Panc1 (cell line): ENCODE data around the gene FREM2.

ENCODE experiments used
- TF ChIP-seq, protein P1 (sequence below): fragments of 450-650 bp; IDR thresholded peaks from 2 replicates; pipeline ENCODE4 v1.5.1; 2017; ENCODE audit warnings: mild to moderate bottlenecking
- TF ChIP-seq, protein P2 (sequence below), 2 experiments: IDR thresholded peaks; 2 replicates each; pipeline ENCODE4 v1.6.1; 2011 to 2012; ENCODE audit warnings: low read depth in 2 of 2, control low read depth in 1 of 2, low read length in 1 of 2, mild to moderate bottlenecking in 1 of 2, moderate library complexity in 1 of 2; ENCODE audit not compliant: insufficient read depth in 1 of 2

DNA sequence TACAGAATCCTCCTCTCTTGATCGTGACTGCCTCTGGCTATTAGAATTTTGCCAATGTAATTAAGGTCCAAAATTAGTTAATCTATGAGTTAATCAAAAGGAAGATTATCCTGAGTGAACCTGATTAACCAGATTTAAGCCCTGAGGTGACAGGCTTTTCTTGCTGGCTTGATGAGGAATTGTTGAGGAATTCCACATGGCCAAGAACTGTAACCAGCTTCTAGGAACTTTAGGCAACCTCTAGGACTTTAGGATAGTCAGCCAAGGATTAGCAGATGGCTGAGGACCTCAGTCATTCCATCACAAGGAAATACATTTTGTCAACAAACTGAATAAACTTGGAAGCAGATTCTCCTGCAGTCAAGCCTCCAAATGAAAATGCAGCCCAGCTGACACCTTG is 219.0 kb downstream of the FREM2 start:
- TF ChIP-seq, protein P1, sequence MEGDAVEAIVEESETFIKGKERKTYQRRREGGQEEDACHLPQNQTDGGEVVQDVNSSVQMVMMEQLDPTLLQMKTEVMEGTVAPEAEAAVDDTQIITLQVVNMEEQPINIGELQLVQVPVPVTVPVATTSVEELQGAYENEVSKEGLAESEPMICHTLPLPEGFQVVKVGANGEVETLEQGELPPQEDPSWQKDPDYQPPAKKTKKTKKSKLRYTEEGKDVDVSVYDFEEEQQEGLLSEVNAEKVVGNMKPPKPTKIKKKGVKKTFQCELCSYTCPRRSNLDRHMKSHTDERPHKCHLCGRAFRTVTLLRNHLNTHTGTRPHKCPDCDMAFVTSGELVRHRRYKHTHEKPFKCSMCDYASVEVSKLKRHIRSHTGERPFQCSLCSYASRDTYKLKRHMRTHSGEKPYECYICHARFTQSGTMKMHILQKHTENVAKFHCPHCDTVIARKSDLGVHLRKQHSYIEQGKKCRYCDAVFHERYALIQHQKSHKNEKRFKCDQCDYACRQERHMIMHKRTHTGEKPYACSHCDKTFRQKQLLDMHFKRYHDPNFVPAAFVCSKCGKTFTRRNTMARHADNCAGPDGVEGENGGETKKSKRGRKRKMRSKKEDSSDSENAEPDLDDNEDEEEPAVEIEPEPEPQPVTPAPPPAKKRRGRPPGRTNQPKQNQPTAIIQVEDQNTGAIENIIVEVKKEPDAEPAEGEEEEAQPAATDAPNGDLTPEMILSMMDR, result no peak
- TF ChIP-seq, protein P2, sequence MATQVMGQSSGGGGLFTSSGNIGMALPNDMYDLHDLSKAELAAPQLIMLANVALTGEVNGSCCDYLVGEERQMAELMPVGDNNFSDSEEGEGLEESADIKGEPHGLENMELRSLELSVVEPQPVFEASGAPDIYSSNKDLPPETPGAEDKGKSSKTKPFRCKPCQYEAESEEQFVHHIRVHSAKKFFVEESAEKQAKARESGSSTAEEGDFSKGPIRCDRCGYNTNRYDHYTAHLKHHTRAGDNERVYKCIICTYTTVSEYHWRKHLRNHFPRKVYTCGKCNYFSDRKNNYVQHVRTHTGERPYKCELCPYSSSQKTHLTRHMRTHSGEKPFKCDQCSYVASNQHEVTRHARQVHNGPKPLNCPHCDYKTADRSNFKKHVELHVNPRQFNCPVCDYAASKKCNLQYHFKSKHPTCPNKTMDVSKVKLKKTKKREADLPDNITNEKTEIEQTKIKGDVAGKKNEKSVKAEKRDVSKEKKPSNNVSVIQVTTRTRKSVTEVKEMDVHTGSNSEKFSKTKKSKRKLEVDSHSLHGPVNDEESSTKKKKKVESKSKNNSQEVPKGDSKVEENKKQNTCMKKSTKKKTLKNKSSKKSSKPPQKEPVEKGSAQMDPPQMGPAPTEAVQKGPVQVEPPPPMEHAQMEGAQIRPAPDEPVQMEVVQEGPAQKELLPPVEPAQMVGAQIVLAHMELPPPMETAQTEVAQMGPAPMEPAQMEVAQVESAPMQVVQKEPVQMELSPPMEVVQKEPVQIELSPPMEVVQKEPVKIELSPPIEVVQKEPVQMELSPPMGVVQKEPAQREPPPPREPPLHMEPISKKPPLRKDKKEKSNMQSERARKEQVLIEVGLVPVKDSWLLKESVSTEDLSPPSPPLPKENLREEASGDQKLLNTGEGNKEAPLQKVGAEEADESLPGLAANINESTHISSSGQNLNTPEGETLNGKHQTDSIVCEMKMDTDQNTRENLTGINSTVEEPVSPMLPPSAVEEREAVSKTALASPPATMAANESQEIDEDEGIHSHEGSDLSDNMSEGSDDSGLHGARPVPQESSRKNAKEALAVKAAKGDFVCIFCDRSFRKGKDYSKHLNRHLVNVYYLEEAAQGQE (IDR thresholded peaks at IDR 0.05; ENCODE audit: insufficient read depth in 1 of 2, low read depth in 2 of 2, low read length in 1 of 2), result no peak
